BE2C (cell line): ENCODE data around the gene DPH2.

Source experiments
- DNase-seq: peaks from one replicate; pipeline ENCODE4 v3.0.0-alpha.2; 2020
- H3K27me3 ChIP-seq: fragments of 250-450 bp; sonication (Bioruptor Pico); 2 replicates; pipeline ENCODE4 v1.5.1; 2020; ENCODE audit warnings: mild to moderate bottlenecking
- H3K36me3 ChIP-seq: fragments of 250-450 bp; sonication (Bioruptor Pico); 2 replicates; pipeline ENCODE4 v1.5.1; 2020; ENCODE audit warnings: mild to moderate bottlenecking
- H3K4me1 ChIP-seq: fragments of 250-450 bp; sonication (Bioruptor Pico); 2 replicates; pipeline ENCODE4 v1.5.1; 2020
- H3K4me3 ChIP-seq: 2 replicates; pipeline ENCODE4 v1.5.1; 2011; ENCODE audit warnings: low read depth, low read length
- H3K9me3 ChIP-seq: fragments of 250-450 bp; sonication (Bioruptor Pico); 2 replicates; pipeline ENCODE4 v1.5.1; 2020
- TF ChIP-seq, protein P1 (sequence below): IDR thresholded peaks from 2 replicates; pipeline ENCODE4 v1.5.1; 2012; ENCODE audit warnings: mild to moderate bottlenecking, low read depth, low read length

The DPH2 gene

DNA sequence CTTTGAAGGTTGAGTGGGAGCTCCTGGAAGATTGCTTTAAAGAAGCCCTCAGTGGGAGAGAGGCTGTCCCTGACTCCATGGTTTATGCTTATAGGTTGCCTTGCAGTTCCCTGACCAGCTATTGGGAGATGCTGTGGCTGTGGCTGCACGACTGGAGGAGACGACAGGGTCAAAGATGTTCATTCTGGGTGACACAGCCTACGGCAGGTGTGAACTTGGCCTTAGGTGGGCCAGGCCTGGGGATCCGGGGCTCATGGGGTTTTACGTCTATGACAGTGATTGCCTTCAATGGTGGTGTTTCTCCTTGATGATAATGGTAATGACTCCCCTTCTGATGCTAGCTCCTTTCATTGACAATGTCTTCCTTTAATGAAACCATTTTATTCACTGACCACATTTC is 692 bp downstream of the DPH2 start:
- Histone ChIP-seq H3K9me3 (no peaks in the 10 kb centered on the region), H3K27me3 (no peaks in the 10 kb centered on the region), H3K4me1 (no peaks in the 10 kb centered on the region), H3K4me3 (peak overlapping the region; percentile 88), H3K36me3 (peaks cover 4% of the 10 kb centered on the region)
- DNase-seq = no peak
- TF ChIP-seq, protein P1, sequence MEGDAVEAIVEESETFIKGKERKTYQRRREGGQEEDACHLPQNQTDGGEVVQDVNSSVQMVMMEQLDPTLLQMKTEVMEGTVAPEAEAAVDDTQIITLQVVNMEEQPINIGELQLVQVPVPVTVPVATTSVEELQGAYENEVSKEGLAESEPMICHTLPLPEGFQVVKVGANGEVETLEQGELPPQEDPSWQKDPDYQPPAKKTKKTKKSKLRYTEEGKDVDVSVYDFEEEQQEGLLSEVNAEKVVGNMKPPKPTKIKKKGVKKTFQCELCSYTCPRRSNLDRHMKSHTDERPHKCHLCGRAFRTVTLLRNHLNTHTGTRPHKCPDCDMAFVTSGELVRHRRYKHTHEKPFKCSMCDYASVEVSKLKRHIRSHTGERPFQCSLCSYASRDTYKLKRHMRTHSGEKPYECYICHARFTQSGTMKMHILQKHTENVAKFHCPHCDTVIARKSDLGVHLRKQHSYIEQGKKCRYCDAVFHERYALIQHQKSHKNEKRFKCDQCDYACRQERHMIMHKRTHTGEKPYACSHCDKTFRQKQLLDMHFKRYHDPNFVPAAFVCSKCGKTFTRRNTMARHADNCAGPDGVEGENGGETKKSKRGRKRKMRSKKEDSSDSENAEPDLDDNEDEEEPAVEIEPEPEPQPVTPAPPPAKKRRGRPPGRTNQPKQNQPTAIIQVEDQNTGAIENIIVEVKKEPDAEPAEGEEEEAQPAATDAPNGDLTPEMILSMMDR = no peak

DNA sequence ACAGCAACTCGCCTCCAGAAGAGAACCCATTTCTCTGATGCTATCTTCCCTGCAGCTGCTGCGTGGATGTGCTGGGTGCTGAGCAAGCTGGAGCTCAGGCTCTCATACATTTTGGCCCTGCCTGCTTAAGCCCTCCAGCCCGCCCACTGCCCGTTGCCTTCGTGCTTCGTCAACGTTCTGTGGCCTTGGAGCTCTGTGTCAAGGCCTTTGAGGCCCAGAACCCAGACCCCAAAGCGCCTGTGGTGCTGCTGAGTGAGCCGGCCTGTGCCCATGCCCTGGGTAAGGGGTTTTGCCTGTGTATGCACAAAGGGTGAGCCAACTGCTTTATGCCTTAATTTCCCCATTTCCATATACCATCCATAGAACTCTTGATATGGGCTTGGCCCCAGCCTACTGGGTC is 1.1 kb downstream of the DPH2 start:
- TF ChIP-seq, protein P1 = no peak
- no peaks in the 10 kb centered on the region for H3K9me3 ChIP-seq
- H3K4me1 ChIP-seq = no peaks in the 10 kb centered on the region
- no peaks in the 10 kb centered on the region for H3K27me3 ChIP-seq
- peaks cover 4% of the 10 kb centered on the region for H3K36me3 ChIP-seq
- H3K4me3 ChIP-seq = peak overlapping the region; percentile 88
- DNase-seq = no peak

DNA sequence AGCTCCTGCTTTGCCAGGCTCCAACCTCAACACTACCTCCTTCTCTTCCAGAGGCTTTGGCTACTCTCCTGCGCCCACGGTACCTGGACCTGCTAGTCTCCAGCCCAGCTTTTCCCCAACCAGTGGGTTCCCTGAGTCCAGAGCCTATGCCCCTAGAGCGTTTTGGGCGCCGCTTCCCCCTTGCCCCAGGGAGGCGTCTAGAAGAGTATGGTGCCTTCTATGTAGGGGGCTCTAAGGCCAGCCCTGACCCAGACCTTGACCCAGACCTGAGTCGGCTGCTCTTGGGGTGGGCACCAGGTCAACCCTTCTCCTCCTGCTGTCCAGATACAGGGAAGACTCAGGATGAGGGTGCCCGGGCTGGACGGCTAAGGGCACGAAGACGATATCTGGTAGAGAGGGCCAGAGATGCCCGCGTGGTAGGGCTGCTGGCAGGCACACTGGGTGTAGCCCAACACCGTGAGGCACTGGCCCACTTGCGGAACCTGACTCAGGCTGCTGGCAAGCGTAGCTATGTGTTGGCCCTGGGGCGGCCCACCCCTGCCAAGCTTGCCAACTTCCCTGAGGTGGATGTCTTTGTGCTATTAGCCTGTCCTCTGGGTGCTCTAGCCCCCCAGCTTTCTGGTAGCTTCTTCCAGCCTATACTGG is 1.6 kb downstream of the DPH2 start:
- Histone ChIP-seq H3K4me1 (no peaks in the 10 kb centered on the region), H3K9me3 (no peaks in the 10 kb centered on the region), H3K4me3 (no peak overlapping the region), H3K27me3 (no peaks in the 10 kb centered on the region), H3K36me3 (peaks cover 7% of the 10 kb centered on the region)
- DNase-seq = no peak
- TF ChIP-seq, protein P1 = no peak

DNA sequence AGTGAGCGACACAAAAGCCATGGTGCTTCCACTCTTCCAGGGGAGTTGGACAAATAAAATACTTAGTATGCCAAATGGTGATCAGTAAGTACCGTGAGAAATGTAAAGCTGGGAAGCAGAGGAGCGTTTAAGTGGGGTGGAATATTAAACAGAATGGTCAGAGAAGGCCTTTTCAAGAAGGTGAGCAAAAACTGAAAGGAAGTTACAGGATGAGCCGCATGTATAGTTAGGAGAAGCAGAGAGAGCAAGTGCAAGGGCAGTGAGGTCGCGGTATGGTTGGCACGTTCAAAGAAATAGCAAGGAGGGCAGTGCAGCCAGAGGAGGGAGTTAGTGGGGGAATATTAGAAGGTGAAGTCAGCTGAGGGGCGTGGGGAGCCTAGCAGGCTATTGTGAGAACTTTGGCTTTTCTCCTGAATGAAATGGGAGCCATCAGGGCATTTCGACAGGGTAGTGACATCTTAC is 4.2 kb downstream of the DPH2 start:
- TF ChIP-seq, protein P1 = no peak
- H3K9me3 ChIP-seq = no peaks in the 10 kb centered on the region
- H3K27me3 ChIP-seq = no peaks in the 10 kb centered on the region
- DNase-seq = no peak
- peak overlapping the region; percentile 80 for H3K4me3 ChIP-seq
- no peaks in the 10 kb centered on the region for H3K4me1 ChIP-seq
- H3K36me3 ChIP-seq = peaks cover 11% of the 10 kb centered on the region

DNA sequence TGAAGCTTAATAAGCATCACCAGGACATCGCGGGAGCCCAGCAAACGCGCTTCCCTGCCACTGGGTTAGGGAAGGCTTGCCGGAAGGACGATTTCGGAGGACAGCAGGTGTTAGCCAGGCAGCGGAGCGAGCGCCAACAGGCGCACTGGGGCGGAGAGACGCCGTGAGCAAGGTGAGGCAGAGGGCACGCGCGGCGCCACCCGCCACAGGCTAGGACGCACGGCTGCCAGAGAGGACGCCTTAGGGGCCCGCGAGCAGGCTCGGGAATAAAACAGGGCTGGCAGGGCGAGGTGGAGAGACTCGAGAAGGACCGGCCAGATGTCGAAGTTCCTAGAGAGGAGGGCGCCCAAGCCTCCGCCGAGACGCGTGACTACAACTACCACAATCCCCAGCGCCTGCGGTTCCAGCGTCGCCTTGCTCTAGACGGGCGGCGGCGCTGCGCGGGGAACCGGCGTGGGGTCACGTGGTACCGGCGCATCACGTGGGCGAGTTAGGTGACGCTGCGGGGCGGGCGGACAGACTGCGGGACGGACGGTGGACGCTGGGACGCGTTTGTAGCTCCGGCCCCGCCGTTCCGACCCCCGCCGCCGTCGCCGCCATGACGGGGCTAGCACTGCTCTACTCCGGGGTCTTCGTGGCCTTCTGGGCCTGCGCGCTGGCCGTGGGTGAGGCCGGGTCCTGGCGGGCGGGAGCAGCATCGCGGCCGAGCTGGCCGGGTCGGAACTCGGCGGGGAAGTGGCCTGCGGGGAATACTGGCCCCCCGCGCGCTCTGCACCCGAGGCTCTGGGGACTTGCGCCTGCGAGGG is 4.8 kb downstream of the DPH2 start, which contains the start of gene ATP6V0B:
ATP6V0B (plus strand) TSS at position 518 of the 806 bp plus-strand sequence; CDS start at position 599, 81 bp downstream.
- DNase-seq = peak; percentile 92
- Histone ChIP-seq H3K27me3 (no peaks in the 10 kb centered on the region), H3K4me3 (peak within 1 kb of the TSS; percentile 80), H3K9me3 (no peaks in the 10 kb centered on the region), H3K4me1 (no peaks in the 10 kb centered on the region), H3K36me3 (peaks cover 11% of the 10 kb centered on the region)
- TF ChIP-seq, protein P1 = no peak
